GM18526 (cell line): Measurements from ENCODE around the gene ATPAF1.
A peak's percentile ranks its signal among the peaks of the same experiment; 100 is the strongest.

ENCODE experiments used
- POLR2A ChIP-seq: IDR thresholded peaks from 3 replicates; pipeline ENCODE4 v1.6.1; 2011; ENCODE audit not compliant: insufficient read length; ENCODE audit errors: extremely low read depth

ATPAF1 gene

DNA sequence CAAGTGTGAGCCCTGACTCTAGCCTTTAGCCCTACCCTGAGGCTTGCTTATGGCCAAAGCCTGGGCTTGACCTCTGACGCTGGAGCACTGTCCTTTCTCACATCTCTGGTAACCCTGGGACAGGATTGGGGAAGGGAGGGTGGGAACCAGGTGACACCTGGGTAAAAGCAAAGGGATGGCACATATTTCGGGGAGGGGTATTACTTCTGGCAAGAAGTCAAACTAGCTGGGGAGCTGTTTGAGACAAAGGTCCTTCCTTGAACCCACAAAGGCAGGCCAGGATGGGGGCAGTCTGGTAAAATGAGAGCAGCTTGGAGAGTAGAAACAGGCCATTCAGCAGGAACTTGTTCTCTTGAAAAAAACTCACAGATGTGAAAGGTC lies 53.6 kb downstream of the ATPAF1 start:
- no peak for TF ChIP-seq POLR2A

DNA sequence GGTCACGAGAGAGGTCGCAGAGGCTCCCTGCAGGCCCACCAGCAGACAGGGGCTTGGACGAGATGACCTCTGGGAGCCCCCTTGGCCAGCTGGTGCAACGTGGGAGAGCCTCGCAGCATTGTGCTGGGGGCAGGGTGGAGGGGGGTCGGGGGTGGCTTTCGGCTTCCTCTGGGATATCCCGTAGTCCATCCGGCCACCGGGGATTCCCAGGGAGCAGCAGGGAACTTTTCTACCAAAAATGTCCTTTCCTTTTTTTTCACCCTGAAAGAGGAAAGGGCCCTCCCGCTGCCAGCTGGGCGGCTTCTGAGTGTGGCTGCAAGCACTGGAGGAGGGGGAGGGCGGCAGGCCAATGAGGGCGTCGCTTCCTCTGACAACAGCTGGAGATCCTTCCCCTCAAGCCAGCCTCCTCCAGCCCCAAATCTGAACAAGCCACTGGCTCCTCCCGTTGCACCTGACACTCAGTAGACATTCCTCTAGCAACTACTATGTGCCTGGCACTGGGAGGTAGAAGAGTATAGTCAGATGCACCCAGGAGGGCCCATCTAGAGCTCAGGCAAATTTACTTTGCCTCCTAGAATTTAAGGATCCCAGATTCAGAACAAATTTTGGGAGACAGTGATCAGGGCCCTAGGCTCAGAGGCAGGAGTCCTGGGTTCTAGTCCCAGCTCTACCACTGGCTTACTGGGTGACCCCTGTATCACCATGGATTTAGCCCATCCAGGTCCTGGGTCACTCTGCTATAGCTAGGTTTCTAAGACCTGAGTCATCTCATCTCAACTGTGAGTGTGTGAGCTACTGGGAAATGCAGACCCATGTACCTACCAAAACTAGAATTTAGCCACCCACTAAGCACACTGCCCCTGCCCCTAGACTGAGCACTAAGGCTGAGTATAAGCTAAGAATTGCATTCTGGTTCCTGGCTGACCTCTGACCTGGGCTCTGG lies 54.2 kb downstream of the ATPAF1 start:
- no peak for TF ChIP-seq POLR2A

DNA sequence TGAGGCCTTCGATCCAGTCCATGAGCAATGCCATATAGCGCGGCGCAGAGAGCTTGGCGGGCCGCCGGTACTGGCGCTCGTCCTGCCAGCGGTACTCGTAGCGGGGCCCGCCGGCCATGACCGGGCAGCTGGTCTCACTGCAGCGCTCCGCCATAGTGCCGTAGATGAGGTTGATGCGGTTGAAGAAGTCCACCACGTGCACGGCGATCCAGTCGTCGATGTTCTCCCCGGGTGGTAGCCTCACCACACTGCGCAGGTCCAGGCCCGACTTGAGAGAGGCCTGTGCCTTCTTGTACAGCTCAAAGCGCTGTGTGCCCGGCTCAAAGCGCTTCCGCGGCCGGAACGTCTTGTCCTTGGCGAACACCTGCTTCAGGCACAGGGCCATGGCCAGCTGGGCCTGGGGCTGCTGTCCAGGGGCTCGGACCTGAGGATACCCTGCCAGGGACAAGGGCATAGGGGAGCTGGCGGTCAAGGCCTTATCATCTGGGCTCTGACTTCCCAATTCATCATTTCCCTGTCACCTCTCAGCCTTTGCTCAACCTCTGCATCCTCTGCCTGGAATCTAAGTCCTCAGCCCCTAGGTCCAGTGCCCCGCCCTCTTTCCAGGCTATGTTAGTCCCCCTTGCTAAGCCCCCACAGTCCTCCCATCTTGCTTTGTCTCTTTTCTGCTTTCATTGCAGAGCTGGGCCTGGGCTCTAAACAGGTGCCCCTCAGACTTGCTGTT lies 55.1 kb downstream of the ATPAF1 start:
- no peak for TF ChIP-seq POLR2A

DNA sequence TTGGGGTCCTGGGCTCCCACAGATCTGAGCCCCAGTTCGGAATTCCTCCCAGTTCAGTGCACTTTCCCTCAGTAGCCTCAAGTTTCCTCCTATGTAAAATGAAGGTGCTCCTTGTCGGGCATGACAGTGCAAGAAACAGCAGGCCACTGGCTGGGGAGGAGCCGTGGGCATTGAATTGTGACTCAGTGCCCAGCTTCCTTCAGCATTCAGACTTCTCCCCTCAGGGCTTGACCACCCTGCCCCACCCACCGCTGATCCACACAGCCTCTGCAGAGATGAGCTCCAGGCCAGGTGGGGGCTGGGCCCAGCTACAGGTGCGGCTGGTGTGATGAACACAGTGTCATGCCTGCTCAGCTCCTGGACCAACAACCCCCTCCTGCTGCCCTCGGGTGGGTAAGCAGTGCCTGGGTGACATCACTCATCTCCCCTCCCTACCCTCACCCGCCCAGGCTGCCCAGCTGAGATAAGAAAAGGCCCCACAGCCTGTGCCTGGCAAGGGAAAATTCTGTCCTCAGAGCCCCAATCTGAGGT lies 56.4 kb downstream of the ATPAF1 start:
- TF ChIP-seq POLR2A, result no peak

DNA sequence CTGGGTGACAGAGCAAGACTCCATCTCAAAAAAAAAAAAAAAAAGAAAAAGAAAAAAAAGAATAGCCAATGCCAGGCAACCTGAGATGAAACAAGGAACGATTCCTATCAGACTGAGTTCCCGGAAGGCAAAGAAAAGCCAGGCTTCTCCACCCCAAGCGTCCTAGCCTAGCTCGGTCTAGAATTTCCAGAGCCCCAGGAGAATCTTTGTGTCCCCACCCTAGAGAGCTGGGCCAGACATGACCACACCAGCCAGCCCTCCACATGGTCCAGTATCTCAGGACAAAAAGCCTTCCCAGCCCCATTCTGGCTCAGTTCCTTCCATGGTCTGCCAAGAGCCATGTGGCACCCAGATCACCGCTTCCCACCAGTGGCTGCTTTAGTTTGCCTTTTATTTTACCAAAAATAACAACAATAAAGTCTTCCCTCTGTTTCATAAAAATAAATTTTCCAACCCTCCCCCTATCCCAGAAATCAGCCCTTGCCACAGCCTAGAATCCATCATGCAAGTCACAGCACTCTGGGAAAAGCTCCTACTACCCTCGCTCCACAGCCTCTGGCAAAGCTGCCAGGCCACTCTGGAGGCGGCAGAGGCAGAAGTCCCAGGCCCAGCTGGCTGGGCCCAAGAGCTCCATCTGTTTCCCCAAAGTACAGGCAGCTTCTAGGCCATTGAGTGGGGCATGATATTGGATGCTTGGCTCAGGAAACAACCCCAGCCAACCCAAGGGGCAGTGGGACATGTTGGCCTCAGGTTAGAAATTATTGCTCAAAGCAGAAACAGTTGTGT lies 60.6 kb downstream of the ATPAF1 start:
- TF ChIP-seq POLR2A, result no peak

DNA sequence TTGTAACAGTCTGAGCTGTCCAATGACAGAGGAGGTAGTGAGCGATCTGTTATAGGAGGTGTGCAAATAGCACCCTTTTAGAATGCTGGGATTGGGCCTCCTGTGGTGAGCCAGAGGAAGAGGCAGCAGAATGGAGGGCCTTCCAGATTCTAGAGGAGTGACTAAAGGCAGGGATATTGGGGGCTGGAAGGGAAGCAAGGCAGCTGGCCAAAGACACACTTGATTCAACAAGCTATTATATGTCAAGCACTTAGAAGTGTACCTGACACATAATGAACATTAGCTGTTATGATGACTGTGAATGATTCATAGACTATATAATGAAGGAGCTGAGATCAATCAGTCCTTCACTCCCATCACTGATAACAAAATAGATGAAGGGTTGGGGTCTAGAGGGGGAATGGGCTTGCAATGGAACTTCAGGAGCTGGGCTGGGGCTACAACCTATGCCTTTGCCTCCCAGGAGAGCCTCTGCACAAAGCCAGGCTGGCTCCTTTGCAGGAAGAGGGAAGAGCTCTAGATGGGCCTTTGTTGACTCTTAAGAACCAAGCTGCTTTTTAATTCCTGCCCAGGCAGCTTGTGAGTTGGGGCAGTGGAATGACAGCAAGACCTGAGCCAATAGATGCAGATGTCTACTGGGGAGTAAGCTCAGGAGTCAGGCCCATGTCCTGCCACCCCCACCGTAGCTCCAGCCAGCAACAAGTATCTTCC lies 61.8 kb downstream of the ATPAF1 start:
- no peak for TF ChIP-seq POLR2A

DNA sequence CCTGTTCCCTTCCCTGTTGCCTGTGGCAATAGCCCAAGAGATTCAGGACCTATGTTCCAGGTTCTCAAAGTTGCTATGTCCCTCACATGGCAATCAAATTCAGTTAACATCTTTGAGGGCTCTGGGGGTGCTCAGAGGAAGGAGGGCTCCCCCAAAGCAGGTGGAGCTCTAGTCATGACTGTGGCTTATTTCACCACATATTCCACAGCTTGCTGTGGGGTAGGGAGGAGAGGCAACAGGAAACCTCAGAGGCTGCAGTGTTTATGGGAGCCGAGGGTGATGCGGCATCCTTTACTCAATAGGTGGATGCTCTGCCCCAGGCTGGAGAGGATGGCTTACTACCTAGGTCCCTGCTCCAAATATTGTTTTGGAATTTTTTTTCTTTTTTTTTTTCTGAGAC lies 62.9 kb downstream of the ATPAF1 start:
- no peak for TF ChIP-seq POLR2A

DNA sequence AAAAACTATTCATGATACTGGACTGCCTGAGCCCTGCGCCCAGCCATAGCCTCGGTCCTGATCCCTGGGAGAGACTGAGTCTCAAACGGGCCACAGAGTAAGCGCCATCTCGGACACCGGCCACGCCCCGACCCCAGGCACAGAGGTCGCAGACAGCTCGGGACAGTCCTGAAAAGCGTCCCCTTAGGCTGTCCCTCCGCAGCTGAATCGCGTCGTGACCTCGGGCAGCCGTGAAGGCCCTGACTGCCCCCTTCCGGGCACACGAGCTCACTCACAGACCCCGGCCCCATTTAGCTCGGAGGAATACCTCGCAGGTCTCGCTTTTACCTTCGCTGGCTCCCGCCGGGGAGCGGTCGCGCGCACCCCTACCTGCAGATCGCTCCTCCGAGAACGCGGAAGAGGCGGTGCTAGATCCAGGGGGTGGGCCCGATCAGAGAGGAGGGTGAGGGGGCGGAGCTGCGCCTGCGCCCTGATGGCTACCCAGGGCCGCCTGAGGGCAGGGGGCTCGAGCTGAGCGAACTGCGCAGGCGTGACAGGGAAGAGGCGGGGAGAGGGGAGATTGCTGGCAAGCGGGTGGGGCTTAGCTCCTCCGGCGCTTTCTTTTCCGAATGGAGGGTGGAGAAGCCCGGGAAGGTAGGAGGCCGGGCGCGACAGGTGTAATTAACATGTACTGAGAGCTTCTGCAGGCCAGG lies 64.2 kb downstream of the ATPAF1 start, which contains the start of gene MKNK1:
MKNK1 (minus strand) TSS at position 411 of the 692 bp plus-strand sequence. CDS start 20,941 bp downstream, outside the sequence.
- peak; percentile 91 for TF ChIP-seq POLR2A

DNA sequence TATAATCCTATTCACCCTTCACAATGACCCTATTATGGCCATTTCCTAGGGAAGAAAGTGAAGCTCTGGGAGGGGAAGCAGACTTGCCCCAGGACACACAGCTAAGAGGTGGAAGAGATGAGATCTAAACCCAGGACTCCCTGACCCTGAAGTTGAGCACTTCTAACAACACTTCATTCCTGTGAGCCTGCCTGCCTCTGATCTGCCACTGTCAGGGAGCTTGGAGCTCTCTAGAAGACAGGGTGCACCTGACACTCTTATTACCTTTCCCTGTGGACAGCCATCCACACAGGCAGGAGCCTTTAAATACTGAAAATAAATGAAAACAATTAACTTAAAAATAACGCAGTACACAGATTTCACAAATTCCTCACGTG lies 64.7 kb downstream of the ATPAF1 start:
- no peak for TF ChIP-seq POLR2A

DNA sequence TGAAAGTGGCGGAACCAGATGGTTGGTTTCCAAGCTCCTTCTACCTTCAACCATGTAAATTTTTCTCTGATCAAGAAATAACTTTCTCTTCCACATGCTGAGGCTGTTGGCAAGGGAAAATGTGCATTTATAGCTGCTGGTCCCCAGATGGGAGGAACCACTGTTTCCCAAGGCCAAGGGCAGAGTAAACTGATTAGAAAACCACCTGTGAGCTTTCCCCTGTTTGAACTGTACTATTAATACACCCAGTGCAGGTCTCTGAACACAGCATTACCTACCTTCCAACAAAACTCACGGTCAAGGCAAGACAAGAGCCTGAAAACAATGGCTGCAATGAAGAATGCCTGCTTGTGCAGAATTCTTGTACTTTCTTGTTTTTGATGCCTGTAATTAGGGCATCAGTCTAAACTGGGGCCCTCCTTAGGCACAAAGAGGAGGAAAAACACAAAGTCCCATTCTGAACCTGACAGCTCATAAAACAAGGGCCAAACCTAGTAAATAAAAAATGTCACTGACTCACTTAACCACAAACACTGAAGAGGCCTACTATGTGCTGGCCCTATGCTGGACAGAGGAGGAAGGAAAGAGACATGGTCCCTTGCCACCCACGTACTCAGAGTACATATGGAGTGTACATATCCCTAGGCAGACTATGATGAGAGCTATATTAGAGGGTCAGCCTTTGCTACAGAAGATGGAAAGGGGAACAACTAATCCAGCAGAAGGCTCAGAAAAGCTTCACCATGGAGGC lies 66.7 kb downstream of the ATPAF1 start:
- TF ChIP-seq POLR2A, result no peak

DNA sequence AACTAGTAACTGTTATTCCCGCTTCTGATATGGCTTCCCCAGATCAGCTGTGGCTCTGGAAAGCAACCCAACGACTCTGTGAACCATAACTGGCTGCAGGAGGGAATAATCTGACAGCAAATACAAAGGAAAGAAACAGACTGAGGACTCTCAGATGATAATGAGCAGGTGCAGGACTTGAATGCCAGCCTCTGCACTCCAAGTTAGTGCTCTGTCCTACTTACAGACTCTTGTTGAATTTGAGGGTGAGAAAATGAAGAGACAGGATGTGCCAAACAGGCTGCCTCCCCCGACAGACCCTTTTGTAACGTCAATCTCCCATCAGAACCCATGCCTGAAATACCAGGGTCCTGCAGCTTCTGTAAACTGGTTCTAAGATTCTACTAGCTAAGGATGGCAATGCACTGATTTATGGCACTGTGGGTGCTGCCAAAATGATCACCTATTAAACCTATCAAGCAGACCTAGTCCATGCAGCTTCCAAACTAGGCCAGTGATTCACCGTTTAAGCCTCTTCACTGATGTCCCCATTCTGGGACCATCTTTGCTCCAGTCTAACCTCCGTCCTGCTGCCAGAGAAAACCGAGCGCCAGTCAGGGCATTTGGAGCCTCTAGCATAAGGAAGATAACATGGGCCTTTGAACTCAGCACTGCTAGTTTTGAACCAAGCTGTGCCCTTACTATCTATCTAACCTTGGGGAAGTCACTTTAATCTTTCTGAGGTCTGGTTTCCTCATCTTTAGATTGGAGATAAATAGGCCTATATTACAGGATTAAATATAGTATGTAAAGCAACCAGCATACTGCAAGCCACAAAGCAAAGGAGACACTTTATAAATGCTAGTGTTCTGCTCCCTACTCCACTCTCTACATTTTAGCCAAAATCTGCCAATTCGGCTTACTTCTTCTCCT lies 68.8 kb downstream of the ATPAF1 start:
- no peak for TF ChIP-seq POLR2A

DNA sequence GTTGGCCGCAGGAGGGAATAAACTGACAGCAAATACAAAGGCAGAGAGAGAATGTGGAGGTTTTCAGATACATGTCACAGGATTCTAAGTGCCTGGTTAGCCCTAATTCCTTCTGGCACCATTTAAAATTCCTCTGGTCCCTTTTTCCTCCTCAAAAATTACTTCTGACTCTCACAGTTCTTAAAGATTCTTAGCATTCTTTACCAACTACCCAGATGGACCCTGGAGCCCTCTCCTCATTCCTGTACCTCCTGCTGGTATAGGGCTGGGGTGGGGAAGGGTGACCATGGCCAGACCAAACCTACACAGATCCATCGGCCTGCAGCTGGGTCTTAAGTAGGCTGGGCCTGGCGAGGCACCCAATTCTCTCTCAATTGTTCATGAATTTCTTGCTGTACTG lies 71.3 kb downstream of the ATPAF1 start:
- no peak for TF ChIP-seq POLR2A
